GM21737 (cell line): Measurements from ENCODE around the gene RARG.
A peak's percentile ranks its signal among the peaks of the same experiment; 100 is the strongest.
"Not testable (repeated sequence)": the region's sequence is repeated elsewhere in the genome, so short reads cannot be mapped to it uniquely, and the experiment has no call there.

ENCODE experiments used
- ATAC-seq: cut with Tn5 transposase; IDR thresholded peaks from one replicate; pipeline ENCODE4 v1.9.1; 2021; ENCODE audit warnings: mild to moderate bottlenecking, moderate library complexity; ENCODE audit not compliant: unreplicated experiment

Gene RARG

DNA sequence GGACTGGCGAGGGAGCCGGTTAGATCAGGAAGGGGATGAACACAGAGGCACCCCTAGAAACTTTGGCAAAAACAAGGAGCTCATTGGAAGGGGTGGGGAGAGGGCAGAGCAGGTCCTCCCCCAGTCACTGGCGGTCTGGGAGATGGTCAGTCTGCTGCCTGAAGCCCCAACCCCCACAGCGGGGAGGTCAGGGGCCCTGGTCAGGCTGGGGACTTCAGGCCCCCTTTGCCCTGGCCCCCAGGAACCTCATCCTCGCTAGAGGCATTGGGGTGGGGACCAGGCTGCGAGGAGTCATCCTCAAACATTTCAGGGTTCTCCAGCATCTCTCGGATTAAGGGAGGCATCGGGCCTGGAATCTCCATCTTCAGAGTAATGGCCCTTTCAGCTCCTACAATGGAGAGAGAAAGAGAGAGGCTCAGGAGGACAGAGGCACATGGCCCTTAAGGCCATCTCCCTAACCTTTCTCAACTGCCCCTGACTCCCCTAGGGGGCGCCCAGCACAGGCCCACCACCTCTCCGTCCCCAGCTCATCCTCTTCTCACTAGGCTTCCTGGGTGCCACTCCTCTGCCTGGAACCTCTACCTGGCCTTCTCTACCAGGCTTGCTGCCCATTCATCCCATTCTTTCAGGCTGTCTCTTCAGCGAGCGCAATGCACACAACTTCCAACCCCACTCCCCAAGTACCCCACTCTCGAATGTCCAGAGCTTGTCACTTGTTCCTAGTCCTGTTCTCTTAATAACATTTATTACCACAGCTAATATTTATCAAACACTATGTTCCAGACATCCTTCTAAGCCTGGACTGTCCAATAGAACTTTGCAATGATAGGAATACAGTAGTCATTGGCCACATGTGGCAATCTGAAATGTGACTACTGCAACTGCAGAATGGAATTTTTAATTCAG is 20.3 kb downstream of the RARG start:
- no peak for ATAC-seq

DNA sequence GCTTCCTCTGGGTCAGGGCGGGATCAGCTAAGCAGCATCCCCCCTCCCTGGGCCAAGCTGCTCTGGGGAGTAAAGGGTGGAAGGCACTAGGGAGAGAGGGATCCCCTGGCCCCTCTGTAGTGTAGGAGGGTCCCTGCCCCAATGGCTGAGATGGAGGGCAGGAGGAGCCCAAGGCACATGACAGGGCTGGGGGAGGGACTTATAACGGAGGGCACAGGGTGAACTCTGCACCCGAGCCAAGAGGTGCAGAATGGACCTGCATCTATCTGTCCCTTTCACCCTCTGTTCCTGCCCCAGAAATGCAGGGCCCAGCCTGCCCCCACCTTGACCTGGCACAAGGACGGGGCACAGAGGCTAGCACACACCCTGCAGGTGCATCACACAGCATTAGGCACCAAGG is 21.2 kb downstream of the RARG start:
- no peak for ATAC-seq

DNA sequence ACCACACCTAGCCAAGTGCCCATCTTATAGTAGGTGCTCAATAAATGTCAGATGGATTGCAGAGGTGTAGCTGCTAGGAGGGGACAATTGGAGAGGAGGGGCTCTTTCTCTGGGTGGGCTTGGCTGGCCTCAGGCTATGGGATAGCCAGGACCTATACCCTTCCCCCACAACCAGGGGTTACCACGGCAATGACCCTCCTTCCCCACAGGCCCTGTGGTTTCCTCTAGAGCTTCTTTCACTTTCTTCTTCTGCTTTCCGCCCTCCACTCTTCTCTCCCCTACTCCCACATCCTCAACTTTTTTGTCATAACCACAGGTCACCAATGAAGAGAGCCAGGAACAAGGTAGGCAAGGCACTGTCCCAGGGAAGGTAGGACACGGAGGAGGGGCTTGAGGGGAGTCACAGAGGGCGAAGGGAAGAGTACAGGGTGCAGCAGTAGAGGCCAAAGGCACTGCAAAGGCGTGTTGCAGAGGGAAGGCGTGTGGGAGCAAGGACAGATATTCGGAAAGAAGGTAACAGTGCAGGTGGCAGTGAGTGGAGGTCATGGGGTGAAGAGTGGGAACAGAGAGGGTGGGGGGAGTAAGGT is 23.0 kb downstream of the RARG start:
- ATAC-seq = peak; percentile 35

DNA sequence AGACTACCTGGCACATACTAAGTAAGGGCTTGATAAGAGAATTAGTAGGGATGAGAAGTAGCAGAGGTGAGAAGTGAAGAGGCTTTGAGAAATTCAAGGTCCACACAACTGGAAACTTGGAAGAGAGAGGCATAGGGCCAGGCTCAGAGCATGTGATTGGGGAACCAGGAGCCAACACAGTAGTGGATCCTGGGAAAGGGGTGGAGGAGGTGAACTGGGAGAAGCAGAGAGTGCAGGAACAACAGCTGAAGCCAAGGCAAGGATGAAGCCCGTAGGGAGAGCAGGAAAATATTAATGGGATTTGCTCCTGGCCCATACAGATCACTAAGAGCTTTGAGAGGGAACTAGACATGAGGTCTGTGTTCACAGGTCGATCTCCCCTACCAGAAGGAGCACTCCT is 23.6 kb downstream of the RARG start:
- ATAC-seq = no peak

DNA sequence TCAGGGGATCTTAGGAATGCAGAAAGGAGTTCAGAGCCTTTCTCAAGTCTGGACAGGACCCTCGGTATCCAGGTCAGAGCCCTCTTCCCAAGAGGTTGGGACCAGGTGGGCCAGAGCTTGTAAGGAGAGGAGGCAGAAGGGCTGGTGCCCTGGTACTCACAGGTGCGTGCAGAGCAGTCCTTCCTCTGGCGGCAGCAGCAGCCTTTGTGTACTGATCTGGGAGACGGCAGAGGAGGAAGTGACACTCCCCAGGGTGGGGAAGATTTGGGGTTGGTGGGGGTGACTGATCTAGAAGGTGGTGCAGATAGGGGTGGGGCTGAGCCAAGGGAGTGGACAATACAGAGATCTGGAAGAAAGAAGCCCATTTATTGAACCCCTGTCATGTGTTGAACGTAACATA is 25.0 kb downstream of the RARG start, which contains the start of gene ITGB7:
ITGB7 (minus strand) TSS at position 210 of the 400 bp plus-strand sequence. CDS start 6,808 bp downstream, outside the sequence.
- ATAC-seq = peak; percentile 49

DNA sequence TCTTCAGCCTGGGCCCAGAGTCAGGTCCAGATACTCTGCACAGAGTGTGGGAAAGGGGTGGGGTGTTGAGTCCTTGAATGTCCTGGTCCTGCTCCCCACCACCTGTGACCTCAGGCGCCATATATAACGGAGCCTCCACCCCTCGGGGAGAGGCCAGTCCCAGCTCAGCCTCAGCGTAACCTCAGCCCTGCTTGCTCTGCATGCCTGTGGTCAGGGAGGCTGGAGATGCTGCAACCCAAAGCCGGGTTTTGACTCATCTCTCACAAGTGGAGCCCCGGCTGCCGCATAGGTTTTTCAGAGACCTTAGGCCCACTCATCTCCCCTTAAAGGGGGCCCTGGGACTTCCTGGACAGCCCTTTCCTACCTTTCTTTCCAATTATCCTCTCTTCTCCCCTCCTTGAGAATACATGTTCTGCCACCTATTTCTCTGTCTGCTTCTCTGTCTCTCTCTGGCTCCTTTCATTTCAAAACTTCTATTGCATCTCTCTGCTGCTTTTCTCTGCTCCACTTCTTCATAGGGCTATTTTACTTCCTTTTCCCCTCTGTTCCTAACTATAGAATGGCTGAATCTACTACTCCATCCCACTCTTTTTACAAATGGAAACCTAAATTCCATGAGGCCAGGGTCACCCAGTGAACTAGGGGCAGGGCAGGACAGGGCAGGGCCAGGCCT is 26.1 kb downstream of the RARG start:
- ATAC-seq = peak; percentile 64

DNA sequence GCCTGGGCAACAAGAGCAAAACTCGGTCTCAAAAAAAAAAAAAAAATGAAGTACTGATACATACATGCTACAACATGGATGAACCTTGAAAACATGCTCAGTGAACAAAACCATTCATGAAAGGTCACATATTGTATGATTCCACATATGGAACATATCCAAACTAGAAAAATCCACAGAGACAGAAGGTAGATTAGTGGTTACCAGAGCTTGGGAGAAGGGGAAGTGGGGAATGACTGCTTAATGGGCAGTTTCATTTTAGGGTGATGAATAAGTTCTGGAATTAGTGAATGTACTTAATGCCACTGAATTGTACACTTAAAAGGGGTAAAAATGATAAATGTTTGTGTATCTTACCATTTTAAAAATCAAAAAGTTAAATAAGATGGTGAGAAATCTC is 27.7 kb downstream of the RARG start:
- no peak for ATAC-seq

DNA sequence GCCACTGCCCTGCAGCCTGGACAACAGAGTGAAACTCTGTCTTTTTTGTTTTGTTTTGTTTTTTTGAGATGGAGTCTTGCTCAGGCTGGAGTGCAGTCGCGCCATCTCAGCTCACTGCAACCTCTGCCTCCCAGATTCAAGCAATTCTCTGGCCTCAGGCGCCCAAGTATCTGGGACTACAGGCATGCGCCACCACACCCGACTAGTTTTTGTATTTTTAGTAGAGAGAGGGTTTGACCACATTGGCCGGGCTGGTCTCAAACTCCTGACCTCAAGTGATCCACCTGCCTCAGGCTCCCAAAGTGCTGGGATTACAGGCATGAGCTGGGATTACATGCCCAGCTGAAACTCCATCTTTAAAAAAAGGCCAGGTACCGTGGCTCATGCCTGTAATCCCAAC is 29.7 kb downstream of the RARG start:
- not testable (repeated sequence) for ATAC-seq

DNA sequence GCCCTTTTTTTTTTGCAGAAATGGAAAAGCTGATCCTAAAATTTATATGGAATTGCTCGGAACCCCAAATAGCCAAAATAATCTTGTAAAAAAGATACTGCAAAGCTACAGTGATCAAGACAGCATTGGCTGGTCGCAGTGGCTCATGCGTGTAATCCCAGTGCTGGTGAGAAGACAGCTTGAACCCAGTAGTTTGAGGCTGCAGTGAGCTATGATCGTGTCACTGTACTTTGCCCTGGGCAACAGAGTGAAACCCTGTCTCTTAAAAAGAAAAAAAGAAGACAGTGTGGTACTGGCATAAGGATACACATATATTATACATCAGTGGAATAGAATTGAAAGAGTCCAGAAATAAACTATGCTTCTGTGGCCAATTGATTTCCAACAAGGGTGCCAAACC is 30.4 kb downstream of the RARG start:
- ATAC-seq = no peak

DNA sequence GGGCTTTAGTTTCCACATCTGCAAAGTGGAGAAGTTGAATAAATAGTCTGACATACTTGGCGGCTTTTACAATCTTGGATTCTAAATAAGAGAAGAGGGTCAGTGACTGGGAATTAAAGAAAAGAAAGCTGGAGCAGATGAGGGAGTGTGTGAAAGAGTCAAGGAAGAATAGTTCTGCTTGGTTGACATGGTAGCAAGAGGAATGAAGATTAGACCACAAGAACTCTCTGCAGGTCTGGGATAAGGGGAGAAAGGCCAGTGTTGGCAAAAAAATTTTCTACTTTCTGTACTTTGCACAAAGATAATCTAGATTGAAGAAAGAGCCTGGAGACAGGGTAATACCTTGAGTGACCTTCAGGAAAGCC is 30.9 kb downstream of the RARG start:
- no peak for ATAC-seq

DNA sequence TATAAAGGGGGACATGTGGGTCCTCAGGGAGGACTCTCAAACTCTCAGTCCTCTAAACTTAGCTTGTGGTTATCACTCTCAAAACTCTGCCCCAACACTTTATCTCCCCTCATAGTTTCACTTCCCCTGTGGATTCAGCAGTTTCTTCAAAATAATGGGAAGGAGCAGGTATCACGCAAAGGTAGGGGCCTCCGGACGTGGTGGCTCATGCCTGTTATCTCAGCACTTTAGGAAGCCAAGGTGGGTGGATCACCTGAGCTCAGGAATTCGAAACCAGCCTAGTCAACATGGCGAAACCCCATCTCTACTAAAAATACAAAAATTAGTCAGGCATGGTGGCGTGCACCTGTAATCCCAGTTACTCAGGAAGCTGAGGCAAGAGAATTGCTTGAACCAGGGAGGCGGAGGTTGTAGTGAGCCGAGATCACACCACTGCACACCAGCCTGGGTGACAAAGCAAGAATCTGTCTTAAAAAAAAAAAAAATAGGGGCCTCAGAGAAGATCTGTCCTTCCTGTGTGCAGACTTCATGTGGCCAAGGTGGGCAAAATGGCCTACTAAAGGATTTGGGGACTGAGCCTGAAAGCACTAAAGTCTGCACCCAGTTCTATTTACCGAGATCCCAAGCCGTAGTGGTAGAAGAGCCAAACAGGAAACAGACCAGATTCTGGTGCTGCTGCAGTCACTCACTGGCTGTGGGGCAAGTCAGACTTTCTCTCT is 31.4 kb downstream of the RARG start:
- peak; percentile 48 for ATAC-seq

DNA sequence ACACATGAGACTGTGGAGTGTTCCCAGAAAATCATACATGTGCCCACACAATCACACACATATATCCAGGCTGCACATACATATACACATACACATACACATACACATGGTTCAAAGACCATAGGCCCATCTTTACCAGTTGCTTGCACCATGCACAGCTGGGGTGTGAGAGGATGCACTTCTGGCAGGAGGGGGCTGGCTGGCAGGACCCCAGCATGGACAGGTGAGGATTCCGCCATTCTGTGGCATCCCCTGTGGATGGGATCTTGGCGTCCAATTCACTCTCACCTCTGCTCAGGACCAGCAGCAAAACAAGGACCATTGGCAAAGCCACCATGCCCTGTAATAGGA is 31.9 kb downstream of the RARG start:
- no peak for ATAC-seq

DNA sequence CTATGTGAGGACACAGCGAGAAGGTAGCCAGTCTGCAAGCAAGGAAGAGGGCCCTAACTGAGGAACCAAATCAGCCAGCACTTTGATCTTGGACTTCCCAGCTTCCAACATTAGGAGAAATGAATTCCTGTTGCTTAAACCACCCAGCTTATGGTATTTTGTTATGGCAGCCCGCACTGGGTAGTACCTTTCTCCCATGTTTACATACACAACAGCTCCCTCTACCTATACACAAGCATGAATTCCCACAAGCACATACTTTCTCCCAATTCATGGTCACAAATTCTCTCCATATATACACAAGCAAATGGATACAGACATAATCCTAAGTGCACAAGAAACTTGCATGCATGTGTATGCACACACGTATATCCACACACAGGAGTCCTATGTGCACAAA is 32.3 kb downstream of the RARG start:
- no peak for ATAC-seq

DNA sequence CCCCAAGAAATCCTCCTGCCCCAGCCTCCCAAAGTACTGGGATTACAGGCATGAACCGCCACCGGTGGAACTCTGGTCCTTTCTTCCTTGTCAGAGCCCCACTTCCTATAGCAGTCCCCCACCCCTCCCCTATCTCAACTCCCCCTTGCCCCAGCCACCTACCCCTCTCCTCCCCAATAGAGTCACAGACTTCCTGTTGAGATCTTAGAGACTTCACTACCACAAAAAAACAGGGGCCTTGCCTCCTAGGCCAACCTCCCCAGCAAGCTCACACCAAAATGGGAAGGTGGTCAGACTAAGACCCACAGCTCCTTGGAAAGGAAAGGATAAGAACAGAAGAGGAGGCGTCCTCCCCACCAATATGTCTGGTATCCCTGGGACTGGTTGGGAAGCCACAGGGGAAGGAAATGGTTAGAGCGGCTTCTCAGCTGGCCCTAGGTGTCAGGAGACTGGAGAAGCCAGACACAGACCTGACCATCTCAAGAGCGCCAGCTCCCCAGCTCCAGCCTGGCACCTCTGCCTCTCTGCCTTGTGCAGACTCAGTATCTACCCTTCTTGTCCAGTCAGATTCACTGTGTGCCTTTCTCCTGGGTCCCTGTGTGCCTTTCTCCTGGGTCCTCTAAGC is 33.4 kb downstream of the RARG start:
- ATAC-seq = no peak

DNA sequence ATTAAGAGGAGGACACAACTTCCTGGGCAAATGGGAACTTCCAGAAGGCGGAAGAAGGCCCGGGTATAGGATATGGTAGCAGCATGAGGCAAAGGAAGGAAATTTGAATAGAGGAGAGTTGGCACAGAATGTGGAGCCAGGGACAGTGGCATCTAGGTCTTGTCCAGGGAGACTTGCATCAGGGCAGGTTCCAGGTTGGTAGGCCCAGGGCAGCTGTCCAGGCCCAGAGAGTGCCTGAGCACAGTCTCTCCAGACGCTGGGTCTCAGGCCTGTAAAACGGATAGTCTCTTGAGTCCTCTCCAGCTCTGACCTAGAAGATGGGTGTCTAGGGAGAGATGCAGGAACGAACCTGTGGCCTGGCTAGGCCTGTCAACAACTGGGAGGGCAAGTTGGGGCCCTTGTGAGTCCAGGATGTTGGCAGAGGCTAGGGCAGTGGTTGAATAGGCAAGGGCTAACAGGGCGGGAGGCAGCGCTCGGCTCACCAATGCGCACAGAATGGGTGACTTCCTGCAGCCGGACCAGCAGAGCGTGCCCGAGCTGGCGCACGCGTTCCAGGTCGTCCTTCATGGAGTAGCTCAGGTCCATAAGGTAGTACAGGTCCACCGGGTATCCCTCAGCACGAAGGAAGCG is 34.9 kb downstream of the RARG start:
- no peak for ATAC-seq

DNA sequence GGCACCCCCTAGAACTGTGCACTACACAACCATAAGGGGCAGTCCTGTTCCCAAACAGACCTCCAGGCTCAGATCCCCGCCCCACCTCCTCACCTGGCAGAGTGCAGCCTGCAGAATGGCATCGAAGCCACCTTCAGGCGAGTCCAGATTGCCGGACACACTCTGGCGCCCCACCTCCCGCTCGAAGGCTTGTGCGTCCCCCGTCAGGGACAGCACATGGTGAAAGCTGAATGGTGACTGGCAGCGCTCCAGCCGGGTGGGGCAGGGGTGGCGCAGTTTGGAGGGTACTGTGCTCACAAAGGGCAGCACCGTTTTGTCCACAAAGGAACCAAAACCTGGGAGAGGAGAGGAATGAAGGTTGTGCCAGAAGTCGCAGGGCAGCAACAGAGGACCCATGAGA is 35.5 kb downstream of the RARG start:
- no peak for ATAC-seq

DNA sequence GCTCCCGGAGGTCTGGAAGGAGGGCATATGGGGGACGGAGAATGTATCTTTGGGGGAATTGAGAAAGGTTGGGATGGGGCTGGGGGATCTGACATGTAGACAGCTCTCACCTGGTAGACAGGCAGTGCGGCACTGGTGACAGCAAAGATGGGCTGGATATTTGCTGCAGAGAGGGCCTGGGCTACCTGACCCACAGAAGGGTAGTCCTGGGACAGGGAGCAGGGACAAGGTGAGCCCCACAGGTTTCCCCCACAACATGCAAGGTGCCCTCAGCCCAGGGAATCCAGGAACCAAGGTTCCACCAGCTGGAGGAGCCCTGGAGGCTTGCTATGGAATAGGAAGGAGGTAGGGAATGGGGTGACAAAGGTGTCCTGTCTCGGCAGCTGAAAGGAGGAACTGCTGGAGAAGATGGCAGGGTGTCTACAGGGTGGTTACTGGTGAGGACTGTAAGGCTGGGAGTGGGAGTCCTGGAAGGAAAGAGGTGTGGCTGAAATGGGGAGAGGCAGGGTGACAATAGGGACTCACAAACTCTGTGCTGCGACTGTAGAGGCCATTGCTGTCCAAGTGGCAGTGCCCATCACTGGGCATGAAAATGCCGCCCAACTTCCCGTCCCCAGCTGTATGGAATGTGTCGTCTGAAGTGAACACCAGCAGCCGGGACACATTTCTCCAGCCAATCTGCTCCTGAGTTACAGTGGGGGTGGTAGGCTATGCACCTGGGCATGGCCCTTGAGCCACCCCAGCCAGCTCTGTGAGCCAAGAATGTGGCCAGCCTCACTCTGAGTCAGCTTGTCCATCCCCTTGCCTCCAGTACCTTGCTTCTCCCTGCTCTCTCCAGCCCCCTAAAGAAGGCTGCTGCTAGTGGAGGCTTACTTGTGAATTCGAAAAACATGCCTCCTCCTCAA is 36.2 kb downstream of the RARG start:
- ATAC-seq = no peak

DNA sequence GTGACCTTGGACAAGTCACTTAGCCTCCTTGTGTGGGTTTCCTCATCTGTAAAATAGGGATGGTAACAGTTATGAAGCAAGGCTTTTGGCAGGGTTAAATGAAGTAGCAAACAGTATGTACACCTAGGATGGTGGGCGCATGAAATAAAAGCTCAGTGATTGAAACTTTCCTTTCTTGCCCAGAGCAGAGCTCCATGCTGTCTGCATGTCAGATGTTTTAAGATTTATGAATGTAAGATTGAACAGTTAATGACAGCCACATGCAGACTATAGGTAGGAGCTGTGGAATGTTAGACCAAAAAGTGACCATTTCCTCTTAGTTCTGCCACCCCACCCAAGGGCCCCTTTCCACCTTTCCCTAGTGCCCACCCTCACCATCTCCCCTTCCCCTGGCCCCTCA is 37.0 kb downstream of the RARG start:
- ATAC-seq = no peak

DNA sequence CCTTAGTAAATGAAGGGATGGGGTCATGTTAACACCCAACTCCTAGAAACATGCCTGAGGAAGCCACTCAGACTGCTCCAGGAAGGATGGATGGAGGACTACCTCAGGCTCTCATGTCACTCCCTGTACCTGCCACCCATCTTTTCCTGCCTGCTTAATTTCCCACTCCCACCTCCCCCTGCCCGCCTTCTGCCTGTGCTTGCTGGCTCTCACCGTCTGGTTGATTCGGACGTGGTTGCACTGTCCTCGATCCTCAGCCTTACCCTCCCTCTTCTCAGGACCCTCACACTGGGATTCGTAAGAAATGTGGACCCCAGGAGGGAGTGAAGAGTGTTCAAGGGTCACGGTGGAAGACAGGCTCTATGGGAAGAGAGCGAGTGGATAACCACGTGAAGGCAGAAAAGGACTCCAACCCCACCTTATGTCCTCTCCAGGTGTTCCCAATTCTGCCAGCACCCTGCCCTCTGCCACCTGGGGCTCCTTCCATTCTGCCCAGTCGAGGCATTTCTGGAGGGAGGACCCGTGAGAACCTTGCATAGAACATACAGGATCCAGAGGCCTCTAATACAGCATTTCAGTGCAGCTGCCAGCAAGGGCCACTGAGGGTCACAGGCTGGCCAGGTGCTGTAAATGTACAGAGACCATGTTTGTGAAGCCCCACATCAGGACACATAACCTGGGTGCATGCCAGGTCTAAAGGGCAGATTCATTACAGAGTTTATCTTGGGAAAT is 37.9 kb downstream of the RARG start:
- ATAC-seq = no peak
